ENCODE results near the gene TBC1D23.
"Not testable (repeated sequence)": the region's sequence is repeated elsewhere in the genome, so short reads cannot be mapped to it uniquely, and the experiment has no call there.

Gene TBC1D23

DNA sequence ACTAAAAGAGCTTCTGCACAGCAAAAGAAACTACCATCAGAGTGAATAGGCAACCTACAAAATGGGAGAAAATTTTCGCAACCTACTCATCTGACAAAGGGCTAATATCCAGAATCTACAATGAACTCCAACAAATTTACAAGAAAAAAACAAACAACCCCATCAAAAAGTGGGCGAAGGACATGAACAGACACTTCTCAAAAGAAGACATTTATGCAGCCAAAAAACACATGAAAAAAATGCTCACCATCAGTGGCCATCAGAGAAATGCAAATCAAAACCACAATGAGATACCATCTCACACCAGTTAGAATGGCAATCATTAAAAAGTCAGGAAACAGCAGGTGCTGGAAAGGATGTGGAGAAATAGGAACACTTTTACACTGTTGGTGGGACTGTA is 91.0 kb downstream of the TBC1D23 start:
- not testable (repeated sequence) for DNase-seq (ENCODE audit: low read depth)

DNA sequence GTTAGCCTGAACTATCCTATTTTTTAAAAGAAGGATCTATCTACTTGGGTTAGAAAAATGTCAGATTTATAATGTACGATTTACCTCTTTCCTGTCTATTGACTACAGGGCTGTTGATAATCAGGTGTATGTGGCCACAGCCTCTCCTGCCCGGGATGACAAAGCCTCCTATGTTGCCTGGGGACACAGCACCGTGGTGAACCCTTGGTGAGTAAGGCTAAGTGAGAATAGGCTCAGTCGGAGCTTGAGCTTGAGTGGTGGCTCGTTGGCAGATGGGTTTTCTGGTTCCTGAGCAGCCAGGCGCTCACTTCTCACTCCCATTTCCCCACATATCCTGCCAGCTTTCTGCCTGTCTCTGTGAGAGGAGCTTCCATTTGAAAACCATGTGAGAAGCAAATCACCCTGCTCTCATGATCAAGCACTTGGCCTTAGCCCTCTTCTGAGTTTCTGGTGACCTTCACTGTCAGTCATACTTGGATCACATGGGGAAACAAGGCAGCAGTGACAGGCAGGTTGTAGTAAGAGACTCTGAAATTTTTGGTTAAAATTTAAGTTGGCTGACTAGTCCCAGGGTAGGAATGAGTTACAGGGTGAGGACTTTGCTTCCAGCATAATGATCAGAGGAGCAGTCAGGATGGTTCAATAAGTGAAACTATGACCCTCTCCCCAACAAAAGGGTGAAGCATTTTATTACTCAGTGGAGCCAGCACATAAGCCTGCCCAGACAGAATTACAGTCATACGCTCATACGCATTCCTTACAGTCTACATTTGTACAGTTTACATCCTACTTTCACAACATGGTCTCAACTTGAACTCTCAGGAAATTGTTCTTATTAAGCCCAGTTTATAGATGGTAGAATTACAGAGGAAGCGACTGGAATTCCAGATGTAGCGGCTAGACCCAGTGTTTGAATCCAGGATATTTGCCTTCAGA is 91.8 kb downstream of the TBC1D23 start:
- peak; percentile 28 for DNase-seq (ENCODE audit: low read depth)

DNA sequence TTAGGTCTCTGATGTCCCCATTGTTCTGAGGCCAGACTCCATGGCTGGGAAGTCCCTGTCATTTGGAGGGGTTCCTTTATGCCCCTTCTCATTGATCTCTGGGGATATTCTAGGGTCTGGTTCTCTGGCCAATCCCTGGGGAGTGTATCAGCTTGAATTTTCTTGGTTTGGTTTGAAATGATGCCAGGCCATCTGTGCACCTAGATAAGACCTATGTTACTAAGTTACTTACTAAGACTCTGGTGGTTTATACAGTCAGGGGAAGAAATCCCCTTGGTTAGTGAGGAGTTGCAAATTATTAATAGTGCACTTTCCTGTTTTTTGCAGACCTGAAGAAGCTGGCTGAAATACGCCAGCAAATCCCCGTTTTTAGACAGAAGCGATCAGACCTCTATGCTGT is 94.1 kb downstream of the TBC1D23 start:
- DNase-seq (ENCODE audit: low read depth): no peak

DNA sequence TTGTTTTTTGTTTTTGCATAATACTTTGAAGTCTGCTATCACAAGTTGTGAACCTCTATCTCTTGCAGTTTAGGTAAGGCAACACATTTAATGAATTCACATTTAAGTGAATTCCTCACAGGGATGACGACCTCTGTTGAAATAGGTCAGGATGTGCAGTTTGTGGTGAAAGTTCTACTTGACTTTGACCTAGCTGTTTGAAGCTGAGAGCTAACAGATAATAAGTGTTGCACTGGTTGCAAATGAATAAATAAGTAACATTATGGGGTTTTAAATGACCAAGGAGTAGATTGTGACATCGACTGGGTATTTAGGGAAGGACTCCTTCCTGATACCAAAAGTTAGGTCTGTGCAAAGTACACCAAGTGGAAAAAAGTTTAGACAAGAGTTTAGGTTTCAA is 97.6 kb downstream of the TBC1D23 start:
- DNase-seq (ENCODE audit: low read depth): no peak

DNA sequence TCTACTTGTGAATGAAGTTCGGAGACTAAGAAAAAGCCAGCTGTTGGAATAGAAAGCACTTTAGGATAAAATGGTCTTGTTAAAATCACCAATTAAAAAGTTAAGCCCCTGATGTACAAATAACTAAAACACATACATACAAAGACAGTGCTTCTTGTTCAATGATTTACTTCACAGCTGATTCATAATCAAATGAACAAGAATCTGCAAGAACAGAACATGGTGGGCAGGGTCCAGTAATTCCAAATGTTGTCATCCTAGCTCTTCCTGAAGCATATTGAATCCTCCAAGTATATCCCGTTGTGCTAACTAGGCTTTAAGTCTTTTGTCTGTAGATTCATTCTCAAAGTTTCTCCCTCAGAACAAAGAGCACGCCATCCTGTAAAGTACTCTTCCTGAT is 98.2 kb downstream of the TBC1D23 start:
- DNase-seq (ENCODE audit: low read depth): no peak

DNA sequence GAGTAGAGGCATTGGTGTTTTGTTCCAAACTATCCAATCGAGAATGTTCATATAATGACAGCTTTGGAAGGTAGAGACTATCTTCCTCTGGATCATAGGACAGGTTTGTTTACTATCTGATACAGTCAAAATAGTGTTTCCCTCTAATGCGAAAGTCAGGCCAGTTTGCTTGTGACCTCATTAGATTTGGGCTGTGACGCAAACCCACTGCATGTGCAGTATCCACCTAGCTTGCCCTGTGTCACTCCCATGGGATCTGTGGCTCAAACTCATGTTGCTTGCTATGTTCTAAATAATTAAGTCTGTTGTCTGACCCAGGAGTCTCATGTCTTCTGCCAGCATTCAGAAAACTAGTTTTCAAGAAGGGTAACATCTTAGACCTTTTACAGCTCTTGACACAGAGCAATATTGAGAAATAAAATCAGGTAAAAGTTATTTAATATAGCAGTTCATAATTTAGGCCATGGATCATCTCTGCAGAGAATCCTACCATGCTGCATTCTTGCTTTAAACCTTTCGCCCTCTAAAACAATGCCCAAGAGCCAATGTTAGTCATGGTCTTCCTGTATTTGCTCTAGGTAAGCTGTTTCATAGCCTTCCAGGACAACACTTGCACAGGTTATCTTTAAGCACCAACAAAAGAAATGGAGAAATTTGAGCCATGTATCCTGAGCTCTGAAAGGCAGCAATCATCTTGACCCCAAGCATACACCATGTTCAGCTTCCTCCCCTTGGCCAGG is 100.1 kb downstream of the TBC1D23 start:
- no peak for DNase-seq (ENCODE audit: low read depth)

DNA sequence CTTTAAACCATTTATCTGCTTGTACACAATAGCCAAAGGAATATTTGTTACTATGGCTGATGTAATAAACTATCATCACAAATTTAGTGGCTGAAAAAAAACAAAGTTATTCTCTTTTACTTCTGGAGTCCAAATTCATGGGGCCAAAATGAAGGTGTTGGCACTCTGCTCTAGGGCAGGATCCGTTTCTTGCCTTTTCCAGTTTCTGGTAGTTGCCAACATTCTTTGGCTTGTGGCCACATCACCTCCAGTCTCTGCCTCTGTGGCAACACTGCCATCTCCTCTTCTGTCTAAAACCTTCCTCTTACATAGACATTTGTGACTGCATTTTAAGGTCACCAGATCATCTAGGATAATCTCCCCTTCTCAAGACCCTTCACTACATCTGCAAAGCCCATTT is 101.1 kb downstream of the TBC1D23 start:
- DNase-seq (ENCODE audit: low read depth): no peak

DNA sequence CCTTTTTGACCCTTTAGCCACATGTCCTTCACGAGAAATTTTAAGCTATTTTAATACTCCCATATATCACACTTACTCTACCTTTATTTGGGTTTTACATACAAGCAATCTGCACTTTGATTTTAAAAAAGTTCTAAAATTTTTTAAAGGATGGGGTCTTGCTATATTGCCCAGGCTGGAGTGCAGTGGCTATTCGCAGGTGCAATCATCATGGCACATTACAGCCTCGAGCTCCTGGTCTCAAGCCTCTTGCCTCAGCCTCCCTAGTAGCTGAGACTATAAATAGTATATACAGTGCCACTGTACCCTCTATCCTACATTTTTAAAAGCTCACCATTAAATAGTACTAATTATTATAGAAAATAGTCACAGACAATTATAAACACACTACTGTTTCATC is 103.6 kb downstream of the TBC1D23 start:
- DNase-seq (ENCODE audit: low read depth): no peak

DNA sequence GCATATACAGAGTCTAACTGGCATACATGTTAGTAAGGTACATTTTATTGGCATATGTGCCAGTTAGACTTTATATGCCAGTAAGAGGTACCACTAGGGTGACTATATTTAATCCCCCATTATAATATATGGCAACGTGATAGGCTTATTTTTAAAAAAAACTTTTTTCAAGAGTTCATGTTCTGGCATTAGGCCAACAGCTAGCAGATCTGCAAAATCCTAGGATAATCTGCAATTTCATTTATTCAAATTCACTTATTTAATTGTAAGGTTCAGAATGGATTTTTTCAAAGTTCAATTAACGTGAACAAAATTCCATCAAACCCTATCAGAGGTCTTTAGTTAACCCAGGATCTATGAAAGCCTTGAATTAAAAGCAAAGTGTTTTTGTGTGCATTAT is 105.6 kb downstream of the TBC1D23 start:
- DNase-seq (ENCODE audit: low read depth): no peak

DNA sequence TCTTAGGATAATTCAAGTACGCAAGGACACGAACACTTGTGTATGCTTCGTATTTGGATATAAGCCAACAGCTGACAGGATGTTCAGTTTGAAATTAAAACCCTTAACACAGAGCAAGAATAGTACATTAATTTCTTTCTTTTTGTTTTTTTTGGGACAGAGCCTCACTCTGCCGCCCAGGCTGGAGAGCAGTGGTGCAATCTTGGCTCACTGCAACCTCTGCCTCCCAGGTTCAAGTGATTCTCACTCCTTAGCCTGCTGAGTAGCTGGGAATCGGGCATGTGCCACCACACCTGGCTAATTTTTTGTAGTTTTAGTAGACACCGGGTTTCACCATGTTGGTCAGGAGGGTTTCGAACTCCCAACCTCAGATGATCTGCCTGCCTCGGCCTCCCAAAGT is 107.6 kb downstream of the TBC1D23 start:
- no peak for DNase-seq (ENCODE audit: low read depth)

DNA sequence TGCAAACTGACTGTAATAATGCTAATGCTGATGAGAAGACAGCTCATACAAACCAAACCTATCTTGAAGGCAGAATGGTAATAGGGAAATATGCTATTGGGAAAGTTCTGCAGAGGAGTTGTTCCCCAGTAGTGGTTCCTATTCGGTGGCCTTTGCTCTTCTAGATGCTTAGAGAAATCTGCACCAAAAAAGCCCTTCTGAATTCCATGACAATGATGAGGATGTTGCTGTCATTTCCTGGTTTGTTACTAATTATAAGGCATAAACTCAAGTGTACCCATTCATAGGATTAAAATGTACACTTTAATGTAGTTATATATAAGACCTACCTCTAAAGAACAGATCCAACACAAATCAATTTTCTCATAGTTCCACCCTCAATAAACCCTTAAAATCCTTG is 110.0 kb downstream of the TBC1D23 start:
- no peak for DNase-seq (ENCODE audit: low read depth)

DNA sequence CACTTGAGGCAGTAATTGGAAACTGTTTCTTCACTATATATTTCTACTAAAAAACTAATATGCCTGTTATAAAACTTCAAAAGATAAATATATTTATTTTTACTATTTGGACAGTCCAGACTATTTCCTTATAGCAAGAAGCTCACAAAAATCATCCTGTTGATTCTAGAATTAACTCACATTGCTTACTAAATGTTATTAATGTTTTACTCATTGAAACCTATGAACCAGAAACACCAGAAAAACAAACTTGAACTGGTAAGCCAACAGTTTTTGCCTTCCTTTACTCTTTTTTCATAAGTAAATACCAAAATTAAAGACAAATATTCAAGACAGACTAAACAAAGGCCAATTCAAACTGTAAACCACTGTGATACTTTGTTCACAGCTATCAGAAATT is 113.7 kb downstream of the TBC1D23 start:
- DNase-seq (ENCODE audit: low read depth): no peak
